Suprapubic skin (tissue), 4 donors: ENCODE results near the gene RGS9BP. TPM values are rescaled to one million over a fixed set of nuclear protein-coding genes. Genes with fewer than 3 reads are reported as not detected.

Experiments
- DNase-seq, 2 donors: peaks; one replicate each; pipeline ENCODE4 v3.0.0-alpha.2; 2019; ENCODE audit warnings: low spot score in 2 of 2
- H3K27ac ChIP-seq: fragments of 200-600 bp; sonication (generic); one replicate; pipeline ENCODE4 v1.5.1; 2019
- H3K27me3 ChIP-seq: fragments of 200-600 bp; sonication (generic); one replicate; pipeline ENCODE4 v1.5.1; 2019
- H3K36me3 ChIP-seq: fragments of 200-600 bp; sonication (generic); one replicate; pipeline ENCODE4 v1.5.1; 2019
- H3K4me1 ChIP-seq: fragments of 200-600 bp; sonication (generic); one replicate; pipeline ENCODE4 v1.5.1; 2019
- H3K4me3 ChIP-seq: fragments of 200-600 bp; sonication (generic); one replicate; pipeline ENCODE4 v1.5.1; 2019; ENCODE audit warnings: mild to moderate bottlenecking
- H3K9me3 ChIP-seq: fragments of 200-600 bp; sonication (generic); one replicate; pipeline ENCODE4 v1.5.1; 2019
- CTCF ChIP-seq, 2 donors: fragments of 200-600 bp in 1 of 2; fragments of 450-650 bp in 1 of 2; sonication (generic) in 1 of 2; IDR thresholded peaks; one replicate each; pipeline ENCODE4 v1.5.1; 2016 to 2019; ENCODE audit warnings: antibody characterized with exemption in 2 of 2, mild to moderate bottlenecking in 1 of 2, moderate library complexity in 1 of 2
- EP300 ChIP-seq: sonication (generic); formaldehyde crosslinking; IDR thresholded peaks from one replicate; pipeline ENCODE4 v1.6.1; 2017; ENCODE audit warnings: antibody characterized with exemption
- POLR2A ChIP-seq, 2 donors: fragments of 450-650 bp; IDR thresholded peaks; one replicate each; pipeline ENCODE4 v1.6.1; 2017; ENCODE audit warnings: antibody characterized with exemption in 2 of 2, mild to moderate bottlenecking in 2 of 2, moderate library complexity in 2 of 2
- POLR2AphosphoS5 ChIP-seq, 3 donors: sonication (generic); formaldehyde crosslinking; IDR thresholded peaks; one replicate each; pipeline ENCODE4 v1.6.1; 2017; ENCODE audit warnings: antibody characterized with exemption in 3 of 3
- WGBS: methylation state at CpG from one replicate; pipeline ENCODE4 v1.1.5; 2018; 5-methylcytosine and 5-hydroxymethylcytosine counted together
- total RNA-seq, 4 donors: library from RNA; depleted of rRNA; stranded (reverse); fragments of >200 nt; gene quantifications; one replicate each; pipeline ENCODE4 v1.1.0, GENCODE V29; 2016

RGS9BP gene
- total RNA-seq, 4 donors from 2014 or later, result 0.72 to 3.8 (median 1.3) TPM

GRCh38 chr19:32717496-32717895 is 41.8 kb downstream of the RGS9BP start:
- Histone ChIP-seq H3K4me3 (no peak overlapping the region), H3K27ac (no peak overlapping the region), H3K9me3 (no peaks in the 10 kb centered on the region), H3K27me3 (no peaks in the 10 kb centered on the region), H3K4me1 (peaks cover 5% of the 10 kb centered on the region), H3K36me3 (peaks cover 25% of the 10 kb centered on the region)
- DNase-seq, result no peak
- TF ChIP-seq POLR2A (IDR thresholded peaks at IDR 0.05), result no peak
- no peak for TF ChIP-seq EP300
- no peak for TF ChIP-seq POLR2AphosphoS5 (IDR thresholded peaks at IDR 0.05)
- no peak for TF ChIP-seq CTCF (IDR thresholded peaks at IDR 0.05)
- 79% methylated on average over 5 of the region's 5 CpGs for WGBS

GRCh38 chr19:32718286-32718685 is 42.6 kb downstream of the RGS9BP start:
- Histone ChIP-seq H3K4me3 (no peak overlapping the region), H3K27ac (no peak overlapping the region), H3K9me3 (no peaks in the 10 kb centered on the region), H3K27me3 (no peaks in the 10 kb centered on the region), H3K4me1 (peaks cover 5% of the 10 kb centered on the region), H3K36me3 (peaks cover 17% of the 10 kb centered on the region)
- DNase-seq, result no peak
- WGBS, result 79% methylated on average over 7 of the region's 7 CpGs
- no peak for TF ChIP-seq CTCF (IDR thresholded peaks at IDR 0.05)
- TF ChIP-seq EP300, result no peak
- no peak for TF ChIP-seq POLR2AphosphoS5 (IDR thresholded peaks at IDR 0.05)
- no peak for TF ChIP-seq POLR2A (IDR thresholded peaks at IDR 0.05)

GRCh38 chr19:32719611-32720059 is 44.0 kb downstream of the RGS9BP start, which contains the start of gene TDRD12:
TDRD12 (plus strand) TSS chr19:32719767; CDS start chr19:32720073, 306 bp downstream.
- Histone ChIP-seq H3K36me3 (peaks cover 5% of the 10 kb centered on the region), H3K27me3 (no peaks in the 10 kb centered on the region), H3K27ac (no peak within 1 kb of the TSS), H3K9me3 (no peaks in the 10 kb centered on the region), H3K4me3 (no peak within 1 kb of the TSS), H3K4me1 (peaks cover 5% of the 10 kb centered on the region)
- no peak for DNase-seq
- TF ChIP-seq POLR2AphosphoS5 (IDR thresholded peaks at IDR 0.05), result no peak
- TF ChIP-seq POLR2A (IDR thresholded peaks at IDR 0.05), result no peak
- no peak for TF ChIP-seq CTCF (IDR thresholded peaks at IDR 0.05)
- no peak for TF ChIP-seq EP300
- WGBS, result 81% methylated on average over 40 of the region's 44 CpGs

GRCh38 chr19:32720216-32720935 is 44.7 kb downstream of the RGS9BP start:
- H3K36me3 ChIP-seq, result no peaks in the 10 kb centered on the region
- no peak overlapping the region for H3K27ac ChIP-seq
- H3K4me1 ChIP-seq, result peaks cover 5% of the 10 kb centered on the region
- no peaks in the 10 kb centered on the region for H3K27me3 ChIP-seq
- no peak overlapping the region for H3K4me3 ChIP-seq
- WGBS, result 92% methylated on average over 21 of the region's 22 CpGs
- DNase-seq, result no peak
- H3K9me3 ChIP-seq, result no peaks in the 10 kb centered on the region
- TF ChIP-seq POLR2A (IDR thresholded peaks at IDR 0.05), result no peak
- TF ChIP-seq POLR2AphosphoS5 (IDR thresholded peaks at IDR 0.05), result no peak
- no peak for TF ChIP-seq CTCF (IDR thresholded peaks at IDR 0.05)
- TF ChIP-seq EP300, result no peak

- H3K36me3 ChIP-seq, result no peaks in the 10 kb centered on the region
- no peak for DNase-seq
- H3K27ac ChIP-seq, result no peak overlapping the region
- H3K4me1 ChIP-seq, result peaks cover 5% of the 10 kb centered on the region
- no peaks in the 10 kb centered on the region for H3K27me3 ChIP-seq
- WGBS, result 98% methylated on average over 20 of the region's 22 CpGs
- no peaks in the 10 kb centered on the region for H3K9me3 ChIP-seq
- no peak overlapping the region for H3K4me3 ChIP-seq
- TF ChIP-seq EP300 (no peak), POLR2AphosphoS5 (IDR thresholded peaks at IDR 0.05) (no peak), POLR2A (IDR thresholded peaks at IDR 0.05) (no peak), CTCF (IDR thresholded peaks at IDR 0.05) (no peak)
These were observed 45.2 kb downstream of the RGS9BP start for GRCh38 chr19:32720936-32721250.

Other genes starting within 250 kb of the RGS9BP start
- 10 to 100 TPM; 60.1 to 93.0 (median 68.3) TPM for gene PDCD5, start 94.7 kb upstream of the RGS9BP start, total RNA-seq
- 10 to 100 TPM; 26.4 to 36.2 (median 30.8) TPM for gene ANKRD27, start 668 bp upstream of the RGS9BP start, total RNA-seq
- 10 to 100 TPM; 14.2 to 25.1 (median 18.6) TPM for gene NUDT19, start 16.0 kb downstream of the RGS9BP start, total RNA-seq
- 1 to 10 TPM in 3 of 4 donors, under 1 TPM in 1; 0.42 to 4.7 (median 2.4) TPM for gene TDRD12, start 43.9 kb downstream of the RGS9BP start, total RNA-seq
- gene SLC7A9, start 193.9 kb downstream of the RGS9BP start, total RNA-seq, result 1 to 10 TPM in 2 of 4 donors, under 1 TPM in 1, not detected in 1; 0.40 to 1.7 (median 1.1) TPM